NCI-H2171 (cell line): ENCODE measurements around the gene WDTC1.
A peak's percentile ranks its signal among the peaks of the same experiment; 100 is the strongest.

ENCODE experiments used
- DNase-seq: peaks from one replicate; lab custom pipeline; 2025; lab: John Stamatoyannopoulos, UW

Gene WDTC1

DNA sequence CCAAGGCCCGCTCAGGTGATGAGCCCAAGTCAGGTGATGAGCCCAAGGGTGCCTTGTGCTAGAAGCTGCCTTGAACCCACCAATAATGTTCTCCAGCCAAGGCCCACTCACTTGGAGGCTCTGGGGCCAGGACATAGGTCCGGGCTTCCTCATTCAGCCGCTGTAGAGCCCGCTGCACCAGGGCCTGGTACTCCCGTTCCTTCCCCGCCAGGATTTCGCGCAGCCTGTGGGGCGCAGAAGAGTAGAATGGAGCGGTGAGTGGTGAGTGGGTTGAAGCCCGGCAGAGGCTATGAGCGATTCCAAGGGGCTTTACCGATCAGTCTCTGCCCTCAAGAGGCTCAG, 121.8 kb downstream of the WDTC1 start:
- no peak for DNase-seq

- DNase-seq, result no peak
These were observed 122.3 kb downstream of the WDTC1 start for GRCh38 chr1:27356619-27357280.

- DNase-seq, result peak; percentile 39
These were observed 123.0 kb downstream of the WDTC1 start for GRCh38 chr1:27357281-27358037.
